Hepatocyte (in vitro differentiated cells): ENCODE measurements around the gene MSL2. TPM values are rescaled to one million over a fixed set of nuclear protein-coding genes. Genes with fewer than 3 reads are reported as not detected.

ENCODE experiments used
- DNase-seq: peaks from one replicate; pipeline ENCODE4 v3.0.0-alpha.2; 2016; ENCODE audit warnings: low spot score
- H2AFZ ChIP-seq: fragments of 200-600 bp; sonication (generic); 2 replicates; pipeline ENCODE4 v1.6.0; 2016; ENCODE audit warnings: antibody characterized with exemption, mild to moderate bottlenecking
- H3K27ac ChIP-seq: fragments of 200-600 bp; sonication (generic); 2 replicates; pipeline ENCODE4 v1.5.1; 2016; ENCODE audit warnings: mild to moderate bottlenecking
- H3K27me3 ChIP-seq: fragments of 200-600 bp; sonication (generic); 2 replicates; pipeline ENCODE4 v1.6.1; 2016
- H3K36me3 ChIP-seq: fragments of 200-600 bp; sonication (generic); replicated peaks from 2 replicates; pipeline ENCODE4 v1.5.1; 2016; ENCODE audit warnings: low read depth; ENCODE audit not compliant: insufficient read depth
- H3K4me1 ChIP-seq: fragments of 200-600 bp; sonication (generic); 2 replicates; pipeline ENCODE4 v1.5.1; 2016; ENCODE audit warnings: mild to moderate bottlenecking, moderate library complexity; ENCODE audit not compliant: insufficient read depth
- H3K4me2 ChIP-seq: fragments of 200-600 bp; sonication (generic); 2 replicates; pipeline ENCODE4 v1.6.0; 2016
- H3K4me3 ChIP-seq: fragments of 200-600 bp; sonication (generic); 2 replicates; pipeline ENCODE4 v1.5.1; 2016; ENCODE audit warnings: mild to moderate bottlenecking
- H3K79me2 ChIP-seq: fragments of 200-600 bp; sonication (generic); 2 replicates; pipeline ENCODE4 v1.6.0; 2017; ENCODE audit warnings: mild to moderate bottlenecking
- H3K9me2 ChIP-seq: fragments of 200-600 bp; sonication (generic); replicated peaks from 2 replicates; pipeline ENCODE4 v1.6.0; 2017; ENCODE audit warnings: mild to moderate bottlenecking; ENCODE audit not compliant: insufficient read depth
- H3K9me3 ChIP-seq: fragments of 200-600 bp; sonication (generic); 2 replicates; pipeline ENCODE4 v1.5.1; 2016; ENCODE audit warnings: low read depth, mild to moderate bottlenecking
- H4K20me1 ChIP-seq: fragments of 200-600 bp; sonication (generic); 2 replicates; pipeline ENCODE4 v1.6.0; 2016; ENCODE audit warnings: mild to moderate bottlenecking; ENCODE audit not compliant: insufficient read depth, poor library complexity, severe bottlenecking
- CTCF ChIP-seq: fragments of 200-600 bp; sonication (generic); IDR thresholded peaks from 2 replicates; pipeline ENCODE4 v1.5.1; 2016; ENCODE audit warnings: antibody characterized with exemption, mild to moderate bottlenecking; ENCODE audit not compliant: poor library complexity
- EZH2 ChIP-seq: fragments of 200-600 bp; sonication (generic); IDR thresholded peaks from 2 replicates; pipeline ENCODE4 v1.6.1; 2016; ENCODE audit warnings: antibody characterized with exemption, mild to moderate bottlenecking, borderline replicate concordance
- EZH2phosphoT487 ChIP-seq: fragments of 200-600 bp; sonication (generic); IDR thresholded peaks from one replicate; pipeline ENCODE4 v1.6.1; 2018; ENCODE audit warnings: antibody characterized with exemption, mild to moderate bottlenecking, low read depth, moderate library complexity; ENCODE audit not compliant: unreplicated experiment, severe bottlenecking
- WGBS: methylation state at CpG from one replicate; pipeline ENCODE4 v1.1.6; 2016; ENCODE audit warnings: low lambda C conversion rate; ENCODE audit errors: missing lambda C conversion rate; 5-methylcytosine and 5-hydroxymethylcytosine counted together
- polyA plus RNA-seq: library from polyadenylated mRNA; unstranded; fragments of >200 nt; fragmentation: Nextera tagmentation; extraction: Ambion mirVana; gene quantifications from 2 replicates; pipeline ENCODE4 v1.2.1, GENCODE V29; 2016
- total RNA-seq: library from RNA; depleted of rRNA; stranded (reverse); fragments of >200 nt; gene quantifications from 2 replicates; pipeline ENCODE4 v1.2.3, GENCODE V29; 2014

MSL2 gene
- total and polyA plus RNA-seq, 2 experiments from 2014 or later: 4.5 to 20.2 TPM

GRCh38 chr3:136189859-136190617 is 6.1 kb downstream of the MSL2 start:
- TF ChIP-seq EZH2phosphoT487: no peak
- no peak for TF ChIP-seq EZH2
- TF ChIP-seq CTCF: no peak
- Histone ChIP-seq H4K20me1 (peaks cover 100% of the 10 kb centered on the region), H3K4me3 (no peak overlapping the region), H3K9me3 (no peaks in the 10 kb centered on the region), H3K4me2 (no peak overlapping the region), H3K79me2 (peaks cover 100% of the 10 kb centered on the region), H3K36me3 (no peaks in the 10 kb centered on the region), H3K27me3 (no peaks in the 10 kb centered on the region), H3K4me1 (peaks cover 38% of the 10 kb centered on the region), H3K27ac (no peak overlapping the region), H2AFZ (no peak overlapping the region), H3K9me2 (no peaks in the 10 kb centered on the region)
- 95% methylated on average over 11 of the region's 11 CpGs for WGBS
- no peak for DNase-seq

- no peak overlapping the region for H3K4me2 ChIP-seq
- WGBS: 94% methylated on average over 5 of the region's 5 CpGs
- no peaks in the 10 kb centered on the region for H3K36me3 ChIP-seq
- H3K9me3 ChIP-seq: no peaks in the 10 kb centered on the region
- no peaks in the 10 kb centered on the region for H3K9me2 ChIP-seq
- no peak overlapping the region for H2AFZ ChIP-seq
- peaks cover 38% of the 10 kb centered on the region for H3K4me1 ChIP-seq
- no peak for DNase-seq
- no peak overlapping the region for H3K4me3 ChIP-seq
- peaks cover 100% of the 10 kb centered on the region for H3K79me2 ChIP-seq
- H4K20me1 ChIP-seq: peaks cover 100% of the 10 kb centered on the region
- TF ChIP-seq EZH2phosphoT487: no peak
- TF ChIP-seq EZH2: no peak
- no peak for TF ChIP-seq CTCF
- H3K27ac ChIP-seq: no peak overlapping the region
- no peaks in the 10 kb centered on the region for H3K27me3 ChIP-seq
Observed at GRCh38 chr3:136189043-136189442, 7.1 kb downstream of the MSL2 start.

GRCh38 chr3:136187868-136188267 is 8.3 kb downstream of the MSL2 start:
- no peak for DNase-seq
- H3K4me3 ChIP-seq: no peak overlapping the region
- H3K27ac ChIP-seq: no peak overlapping the region
- H3K4me2 ChIP-seq: peak overlapping the region; percentile 43
- H4K20me1 ChIP-seq: peaks cover 100% of the 10 kb centered on the region
- TF ChIP-seq CTCF: no peak
- TF ChIP-seq EZH2phosphoT487: no peak
- no peak for TF ChIP-seq EZH2
- no peaks in the 10 kb centered on the region for H3K27me3 ChIP-seq
- peaks cover 100% of the 10 kb centered on the region for H3K79me2 ChIP-seq
- no peaks in the 10 kb centered on the region for H3K9me3 ChIP-seq
- H3K36me3 ChIP-seq: no peaks in the 10 kb centered on the region
- H2AFZ ChIP-seq: no peak overlapping the region
- H3K4me1 ChIP-seq: peaks cover 38% of the 10 kb centered on the region
- no peaks in the 10 kb centered on the region for H3K9me2 ChIP-seq
- WGBS: 75% methylated on average over 4 of the region's 4 CpGs
